ENCODE results near the gene SLC38A3. TPM values are rescaled to one million over a fixed set of nuclear protein-coding genes. Genes with fewer than 3 reads are reported as not detected.
"Not testable (repeated sequence)": the region's sequence is repeated elsewhere in the genome, so short reads cannot be mapped to it uniquely, and the experiment has no call there.

Gene SLC38A3
- total and polyA plus RNA-seq, 2 experiments from 2014 or later = 0.28 to 1.3 TPM

DNA sequence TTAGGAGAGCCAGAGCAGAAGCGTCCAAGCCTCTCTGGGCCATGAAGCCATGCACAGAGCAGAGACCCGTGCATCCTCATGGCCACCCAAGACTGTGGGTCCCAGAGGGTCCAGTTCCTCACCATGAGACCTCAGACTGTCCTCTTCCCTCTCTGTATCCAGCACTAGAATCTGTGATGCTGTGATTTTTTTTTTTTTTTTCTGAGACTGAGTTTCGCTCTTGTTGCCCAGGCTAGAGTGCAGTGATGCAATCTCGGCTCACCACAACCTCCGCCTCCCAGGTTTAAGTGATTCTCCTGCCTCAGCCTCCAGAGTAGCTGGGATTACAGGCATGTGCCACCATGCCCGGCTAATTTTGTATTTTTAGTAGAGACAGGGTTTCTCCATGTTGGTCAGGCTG is 39.7 kb downstream of the SLC38A3 start:
- Histone ChIP-seq H3F3A (replicated peaks; ENCODE audit: low read depth) (peaks cover 15% of the 10 kb centered on the region; the same call in 1 of the 2 replicates), H4K20me1 (replicated peaks; ENCODE audit: insufficient read depth) (peaks cover 42% of the 10 kb centered on the region), H3K27ac (ENCODE audit: low read depth) (peak overlapping the region; percentile 89; the same call in 1 of the 2 replicates), H3K4me1 (ENCODE audit: insufficient read depth) (peaks cover 60% of the 10 kb centered on the region), H3K79me2 (replicated peaks; ENCODE audit: insufficient read depth) (peaks cover 88% of the 10 kb centered on the region)
- Mint-ChIP-seq H3K36me3 (ENCODE audit: low read depth) (peaks cover 15% of the 10 kb centered on the region), H3K27me3 (ENCODE audit: insufficient read depth, low read depth, poor library complexity) (peaks cover 18% of the 10 kb centered on the region), H3K27ac (peak overlapping the region; percentile 94; the same call in 1 of the 2 replicates), H3K4me1 (peaks cover 74% of the 10 kb centered on the region)
- not testable (repeated sequence) for H2AFZ ChIP-seq; H3K4me2 ChIP-seq; H3K4me3 Mint-ChIP-seq; H3K9me3 Mint-ChIP-seq; H3K36me3 ChIP-seq (ENCODE audit: insufficient read depth); H3K4me3 ChIP-seq; DNase-seq (ENCODE audit: low spot score); ATAC-seq; H3K9me2 ChIP-seq (ENCODE audit: insufficient read depth); H3K27me3 ChIP-seq (ENCODE audit: insufficient read depth)

DNA sequence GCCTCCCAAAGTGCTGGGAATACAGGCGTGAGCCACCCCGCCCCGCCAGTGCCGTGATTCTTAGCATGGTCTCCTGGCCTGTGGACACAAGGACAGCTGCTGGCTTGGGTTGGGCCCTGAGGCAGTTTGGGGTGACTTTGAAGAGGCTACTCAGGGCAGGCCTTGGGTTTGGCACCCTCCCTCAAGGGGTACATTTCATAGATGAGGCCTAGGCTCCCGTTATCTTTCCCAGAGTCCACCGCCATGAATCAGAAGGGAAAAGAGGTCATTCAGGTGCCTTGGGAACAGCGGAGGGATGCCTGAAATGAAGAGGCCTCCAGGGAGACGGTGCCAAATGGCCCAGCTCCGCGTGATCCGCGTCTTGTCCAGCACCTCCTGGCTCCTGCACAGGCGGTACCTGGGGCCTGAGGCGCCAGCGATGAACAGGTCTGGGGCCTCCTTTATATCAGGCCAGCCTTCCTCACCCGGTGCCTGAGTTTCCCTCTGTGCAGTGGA is 40.2 kb downstream of the SLC38A3 start:
- Histone ChIP-seq H3K4me2 (peak overlapping the region; percentile 70), H4K20me1 (replicated peaks; ENCODE audit: insufficient read depth) (peaks cover 44% of the 10 kb centered on the region), H3F3A (replicated peaks; ENCODE audit: low read depth) (peaks cover 12% of the 10 kb centered on the region; the same call in 1 of the 2 replicates), H3K36me3 (ENCODE audit: insufficient read depth) (no peaks in the 10 kb centered on the region), H3K4me1 (ENCODE audit: insufficient read depth) (peaks cover 55% of the 10 kb centered on the region), H3K9me2 (ENCODE audit: insufficient read depth) (no peaks in the 10 kb centered on the region), H3K27ac (ENCODE audit: low read depth) (peak overlapping the region; percentile 89), H3K79me2 (replicated peaks; ENCODE audit: insufficient read depth) (peaks cover 87% of the 10 kb centered on the region), H3K27me3 (ENCODE audit: insufficient read depth) (no peaks in the 10 kb centered on the region), H2AFZ (no peak overlapping the region), H3K4me3 (peak overlapping the region; percentile 35; the same call in 1 of the 2 replicates)
- Mint-ChIP-seq H3K36me3 (ENCODE audit: low read depth) (peaks cover 15% of the 10 kb centered on the region), H3K4me1 (peaks cover 72% of the 10 kb centered on the region), H3K27me3 (ENCODE audit: insufficient read depth, low read depth, poor library complexity) (peaks cover 19% of the 10 kb centered on the region), H3K9me3 (no peaks in the 10 kb centered on the region), H3K27ac (peak overlapping the region; percentile 94), H3K4me3 (peak overlapping the region; percentile 39; the same call in 1 of the 3 replicates)
- DNase-seq (ENCODE audit: low spot score) = no peak
- 0 out of 3 replicates have a peak, but pooled peaks have one; percentile 0 for ATAC-seq
- TF ChIP-seq JUNB (IDR thresholded peaks at IDR 0.05; ENCODE audit: unreplicated experiment) = no peak
- TF ChIP-seq, protein P1, sequence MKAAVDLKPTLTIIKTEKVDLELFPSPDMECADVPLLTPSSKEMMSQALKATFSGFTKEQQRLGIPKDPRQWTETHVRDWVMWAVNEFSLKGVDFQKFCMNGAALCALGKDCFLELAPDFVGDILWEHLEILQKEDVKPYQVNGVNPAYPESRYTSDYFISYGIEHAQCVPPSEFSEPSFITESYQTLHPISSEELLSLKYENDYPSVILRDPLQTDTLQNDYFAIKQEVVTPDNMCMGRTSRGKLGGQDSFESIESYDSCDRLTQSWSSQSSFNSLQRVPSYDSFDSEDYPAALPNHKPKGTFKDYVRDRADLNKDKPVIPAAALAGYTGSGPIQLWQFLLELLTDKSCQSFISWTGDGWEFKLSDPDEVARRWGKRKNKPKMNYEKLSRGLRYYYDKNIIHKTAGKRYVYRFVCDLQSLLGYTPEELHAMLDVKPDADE (IDR thresholded peaks at IDR 0.05) = no peak
- TF ChIP-seq ZNF114 (CRISPR knock-in tag; IDR thresholded peaks at IDR 0.05) = no peak
- no peak for TF ChIP-seq EZH2 (IDR thresholded peaks at IDR 0.05; ENCODE audit: low read depth, unreplicated experiment)
- no peak for TF ChIP-seq ZNF331 (CRISPR knock-in tag; IDR thresholded peaks at IDR 0.05; ENCODE audit: low read depth)
- TF ChIP-seq, protein P2, sequence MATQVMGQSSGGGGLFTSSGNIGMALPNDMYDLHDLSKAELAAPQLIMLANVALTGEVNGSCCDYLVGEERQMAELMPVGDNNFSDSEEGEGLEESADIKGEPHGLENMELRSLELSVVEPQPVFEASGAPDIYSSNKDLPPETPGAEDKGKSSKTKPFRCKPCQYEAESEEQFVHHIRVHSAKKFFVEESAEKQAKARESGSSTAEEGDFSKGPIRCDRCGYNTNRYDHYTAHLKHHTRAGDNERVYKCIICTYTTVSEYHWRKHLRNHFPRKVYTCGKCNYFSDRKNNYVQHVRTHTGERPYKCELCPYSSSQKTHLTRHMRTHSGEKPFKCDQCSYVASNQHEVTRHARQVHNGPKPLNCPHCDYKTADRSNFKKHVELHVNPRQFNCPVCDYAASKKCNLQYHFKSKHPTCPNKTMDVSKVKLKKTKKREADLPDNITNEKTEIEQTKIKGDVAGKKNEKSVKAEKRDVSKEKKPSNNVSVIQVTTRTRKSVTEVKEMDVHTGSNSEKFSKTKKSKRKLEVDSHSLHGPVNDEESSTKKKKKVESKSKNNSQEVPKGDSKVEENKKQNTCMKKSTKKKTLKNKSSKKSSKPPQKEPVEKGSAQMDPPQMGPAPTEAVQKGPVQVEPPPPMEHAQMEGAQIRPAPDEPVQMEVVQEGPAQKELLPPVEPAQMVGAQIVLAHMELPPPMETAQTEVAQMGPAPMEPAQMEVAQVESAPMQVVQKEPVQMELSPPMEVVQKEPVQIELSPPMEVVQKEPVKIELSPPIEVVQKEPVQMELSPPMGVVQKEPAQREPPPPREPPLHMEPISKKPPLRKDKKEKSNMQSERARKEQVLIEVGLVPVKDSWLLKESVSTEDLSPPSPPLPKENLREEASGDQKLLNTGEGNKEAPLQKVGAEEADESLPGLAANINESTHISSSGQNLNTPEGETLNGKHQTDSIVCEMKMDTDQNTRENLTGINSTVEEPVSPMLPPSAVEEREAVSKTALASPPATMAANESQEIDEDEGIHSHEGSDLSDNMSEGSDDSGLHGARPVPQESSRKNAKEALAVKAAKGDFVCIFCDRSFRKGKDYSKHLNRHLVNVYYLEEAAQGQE (IDR thresholded peaks at IDR 0.05; ENCODE audit: unreplicated experiment) = no peak
- TF ChIP-seq EZH2phosphoT487 (IDR thresholded peaks at IDR 0.05; ENCODE audit: unreplicated experiment) = no peak
- TF ChIP-seq CREB1 (CRISPR knock-in tag; IDR thresholded peaks at IDR 0.05; ENCODE audit: low read depth) = no peak
- TF ChIP-seq POLR2AphosphoS5 (IDR thresholded peaks at IDR 0.05; ENCODE audit: low read depth) = no peak
- TF ChIP-seq NANOG (IDR thresholded peaks at IDR 0.05; ENCODE audit: borderline replicate concordance) = no peak
- TF ChIP-seq, protein P3, sequence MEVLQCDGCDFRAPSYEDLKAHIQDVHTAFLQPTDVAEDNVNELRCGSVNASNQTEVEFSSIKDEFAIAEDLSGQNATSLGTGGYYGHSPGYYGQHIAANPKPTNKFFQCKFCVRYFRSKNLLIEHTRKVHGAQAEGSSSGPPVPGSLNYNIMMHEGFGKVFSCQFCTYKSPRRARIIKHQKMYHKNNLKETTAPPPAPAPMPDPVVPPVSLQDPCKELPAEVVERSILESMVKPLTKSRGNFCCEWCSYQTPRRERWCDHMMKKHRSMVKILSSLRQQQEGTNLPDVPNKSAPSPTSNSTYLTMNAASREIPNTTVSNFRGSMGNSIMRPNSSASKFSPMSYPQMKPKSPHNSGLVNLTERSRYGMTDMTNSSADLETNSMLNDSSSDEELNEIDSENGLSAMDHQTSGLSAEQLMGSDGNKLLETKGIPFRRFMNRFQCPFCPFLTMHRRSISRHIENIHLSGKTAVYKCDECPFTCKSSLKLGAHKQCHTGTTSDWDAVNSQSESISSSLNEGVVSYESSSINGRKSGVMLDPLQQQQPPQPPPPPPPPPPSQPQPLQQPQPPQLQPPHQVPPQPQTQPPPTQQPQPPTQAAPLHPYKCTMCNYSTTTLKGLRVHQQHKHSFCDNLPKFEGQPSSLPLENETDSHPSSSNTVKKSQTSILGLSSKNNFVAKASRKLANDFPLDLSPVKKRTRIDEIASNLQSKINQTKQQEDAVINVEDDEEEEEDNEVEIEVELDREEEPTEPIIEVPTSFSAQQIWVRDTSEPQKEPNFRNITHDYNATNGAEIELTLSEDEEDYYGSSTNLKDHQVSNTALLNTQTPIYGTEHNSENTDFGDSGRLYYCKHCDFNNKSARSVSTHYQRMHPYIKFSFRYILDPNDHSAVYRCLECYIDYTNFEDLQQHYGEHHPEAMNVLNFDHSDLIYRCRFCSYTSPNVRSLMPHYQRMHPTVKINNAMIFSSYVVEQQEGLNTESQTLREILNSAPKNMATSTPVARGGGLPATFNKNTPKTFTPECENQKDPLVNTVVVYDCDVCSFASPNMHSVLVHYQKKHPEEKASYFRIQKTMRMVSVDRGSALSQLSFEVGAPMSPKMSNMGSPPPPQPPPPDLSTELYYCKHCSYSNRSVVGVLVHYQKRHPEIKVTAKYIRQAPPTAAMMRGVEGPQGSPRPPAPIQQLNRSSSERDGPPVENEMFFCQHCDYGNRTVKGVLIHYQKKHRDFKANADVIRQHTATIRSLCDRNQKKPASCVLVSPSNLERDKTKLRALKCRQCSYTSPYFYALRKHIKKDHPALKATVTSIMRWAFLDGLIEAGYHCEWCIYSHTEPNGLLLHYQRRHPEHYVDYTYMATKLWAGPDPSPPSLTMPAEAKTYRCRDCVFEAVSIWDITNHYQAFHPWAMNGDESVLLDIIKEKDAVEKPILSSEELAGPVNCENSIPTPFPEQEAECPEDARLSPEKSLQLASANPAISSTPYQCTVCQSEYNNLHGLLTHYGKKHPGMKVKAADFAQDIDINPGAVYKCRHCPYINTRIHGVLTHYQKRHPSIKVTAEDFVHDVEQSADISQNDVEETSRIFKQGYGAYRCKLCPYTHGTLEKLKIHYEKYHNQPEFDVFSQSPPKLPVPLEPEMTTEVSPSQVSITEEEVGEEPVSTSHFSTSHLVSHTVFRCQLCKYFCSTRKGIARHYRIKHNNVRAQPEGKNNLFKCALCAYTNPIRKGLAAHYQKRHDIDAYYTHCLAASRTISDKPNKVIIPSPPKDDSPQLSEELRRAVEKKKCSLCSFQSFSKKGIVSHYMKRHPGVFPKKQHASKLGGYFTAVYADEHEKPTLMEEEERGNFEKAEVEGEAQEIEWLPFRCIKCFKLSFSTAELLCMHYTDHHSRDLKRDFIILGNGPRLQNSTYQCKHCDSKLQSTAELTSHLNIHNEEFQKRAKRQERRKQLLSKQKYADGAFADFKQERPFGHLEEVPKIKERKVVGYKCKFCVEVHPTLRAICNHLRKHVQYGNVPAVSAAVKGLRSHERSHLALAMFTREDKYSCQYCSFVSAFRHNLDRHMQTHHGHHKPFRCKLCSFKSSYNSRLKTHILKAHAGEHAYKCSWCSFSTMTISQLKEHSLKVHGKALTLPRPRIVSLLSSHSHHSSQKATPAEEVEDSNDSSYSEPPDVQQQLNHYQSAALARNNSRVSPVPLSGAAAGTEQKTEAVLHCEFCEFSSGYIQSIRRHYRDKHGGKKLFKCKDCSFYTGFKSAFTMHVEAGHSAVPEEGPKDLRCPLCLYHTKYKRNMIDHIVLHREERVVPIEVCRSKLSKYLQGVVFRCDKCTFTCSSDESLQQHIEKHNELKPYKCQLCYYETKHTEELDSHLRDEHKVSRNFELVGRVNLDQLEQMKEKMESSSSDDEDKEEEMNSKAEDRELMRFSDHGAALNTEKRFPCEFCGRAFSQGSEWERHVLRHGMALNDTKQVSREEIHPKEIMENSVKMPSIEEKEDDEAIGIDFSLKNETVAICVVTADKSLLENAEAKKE (CRISPR knock-in tag; IDR thresholded peaks at IDR 0.05) = no peak
- TF ChIP-seq STAT1 (IDR thresholded peaks at IDR 0.05; ENCODE audit: unreplicated experiment) = no peak

Data from GM23338 (cell line).